GM21360 (cell line): ENCODE data around the gene WIZ.
"Not testable (repeated sequence)": the region's sequence is repeated elsewhere in the genome, so short reads cannot be mapped to it uniquely, and the experiment has no call there.

ENCODE experiments used
- ATAC-seq: cut with Tn5 transposase; IDR thresholded peaks from one replicate; pipeline ENCODE4 v1.9.1; 2021; ENCODE audit warnings: mild to moderate bottlenecking, moderate library complexity; ENCODE audit not compliant: unreplicated experiment

Gene WIZ

GRCh38 chr19:15449620-15450527 lies at the start of gene WIZ:
Gene WIZ (minus strand): TSS chr19:15449956. CDS start chr19:15448307, 1,649 bp downstream.
- no peak for ATAC-seq

GRCh38 chr19:15498910-15499309 lies 49.2 kb upstream of the WIZ start:
- no peak for ATAC-seq

GRCh38 chr19:15498156-15498858 lies 48.6 kb upstream of the WIZ start:
- no peak for ATAC-seq

- ATAC-seq = no peak
Measured at GRCh38 chr19:15495151-15495550, 45.4 kb upstream of the WIZ start.

GRCh38 chr19:15488489-15489226 lies 38.9 kb upstream of the WIZ start:
- ATAC-seq = no peak

- ATAC-seq = no peak
Measured at GRCh38 chr19:15487038-15487437, 37.3 kb upstream of the WIZ start.

- ATAC-seq = not testable (repeated sequence)
Measured at GRCh38 chr19:15485768-15486167, 36.0 kb upstream of the WIZ start.

GRCh38 chr19:15480996-15481395 lies 31.2 kb upstream of the WIZ start:
- ATAC-seq = not testable (repeated sequence)

GRCh38 chr19:15479391-15480345 lies 29.9 kb upstream of the WIZ start, which contains the start of gene PGLYRP2:
Gene PGLYRP2 (minus strand): TSS chr19:15479501. CDS start chr19:15479371, 130 bp downstream.
- ATAC-seq = no peak

- ATAC-seq = no peak
Measured at GRCh38 chr19:15476325-15476724, 26.6 kb upstream of the WIZ start.

GRCh38 chr19:15475611-15476010 lies 25.9 kb upstream of the WIZ start:
- no peak for ATAC-seq

- ATAC-seq = no peak
Measured at GRCh38 chr19:15475169-15475568, 25.4 kb upstream of the WIZ start.

GRCh38 chr19:15473821-15474220 lies 24.1 kb upstream of the WIZ start:
- ATAC-seq = not testable (repeated sequence)

- no peak for ATAC-seq
Measured at GRCh38 chr19:15471639-15472101, 21.9 kb upstream of the WIZ start.

GRCh38 chr19:15469513-15470297 lies 19.9 kb upstream of the WIZ start:
- ATAC-seq = no peak

GRCh38 chr19:15468675-15469512 lies 19.1 kb upstream of the WIZ start:
- ATAC-seq = no peak

- no peak for ATAC-seq
Measured at GRCh38 chr19:15467734-15468214, 18.0 kb upstream of the WIZ start.
